Subcutaneous adipose tissue (tissue), 4 donors: ENCODE results near the gene PIGC. TPM values are rescaled to one million over a fixed set of nuclear protein-coding genes. Genes with fewer than 3 reads are reported as not detected.

Experiments
- CTCF ChIP-seq: fragments of 450-650 bp; IDR thresholded peaks from one replicate; pipeline ENCODE4 v1.5.1; 2016; ENCODE audit warnings: low read depth, mild to moderate bottlenecking, control low read depth, antibody characterized with exemption, moderate library complexity
- total RNA-seq, 4 donors: library from RNA; depleted of rRNA; stranded (reverse); fragments of >200 nt; gene quantifications; one replicate each; pipeline ENCODE4 v1.1.0, GENCODE V29; 2016

The PIGC gene
- total RNA-seq, 4 donors from 2014 or later, result 16.6 to 25.1 (median 21.2) TPM

GRCh38 chr1:172394141-172394751 is 49.6 kb downstream of the PIGC start:
- no peak for TF ChIP-seq CTCF

- no peak for TF ChIP-seq CTCF
Observed at GRCh38 chr1:172393354-172393753, 50.5 kb downstream of the PIGC start.

- no peak for TF ChIP-seq CTCF
Observed at GRCh38 chr1:172391976-172392375, 51.9 kb downstream of the PIGC start.

Other genes starting within 250 kb of the PIGC start
- not detected for gene C1orf105, start 23.4 kb downstream of the PIGC start, total RNA-seq
- gene SUCO, start 89.1 kb upstream of the PIGC start, total RNA-seq, result 10 to 100 TPM; 26.9 to 35.9 (median 32.8) TPM
- gene FASLG, start 215.0 kb upstream of the PIGC start, total RNA-seq, result not detected